ENCODE results near the gene ZP2.

The ZP2 gene

DNA sequence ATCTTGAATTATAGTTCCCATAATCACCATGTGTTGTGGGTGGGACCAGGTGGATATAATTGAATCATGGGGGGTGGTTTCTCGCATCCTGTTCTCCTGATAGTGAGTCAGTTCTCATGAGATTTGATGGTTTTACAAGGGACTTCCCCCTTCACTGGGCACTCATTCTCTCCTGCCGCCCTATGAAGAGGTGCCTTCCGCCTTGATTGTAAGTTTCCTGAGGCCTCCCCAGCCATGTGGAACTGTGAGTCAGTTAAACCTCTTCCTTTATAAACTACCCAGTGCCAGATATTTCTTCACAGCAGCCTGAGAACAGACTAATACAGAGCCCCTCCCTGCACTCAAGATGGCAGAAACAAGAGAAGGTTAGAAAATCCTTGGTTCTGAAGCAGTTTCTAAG lies 26.5 kb downstream of the ZP2 start:
- ATAC-seq, result no peak

DNA sequence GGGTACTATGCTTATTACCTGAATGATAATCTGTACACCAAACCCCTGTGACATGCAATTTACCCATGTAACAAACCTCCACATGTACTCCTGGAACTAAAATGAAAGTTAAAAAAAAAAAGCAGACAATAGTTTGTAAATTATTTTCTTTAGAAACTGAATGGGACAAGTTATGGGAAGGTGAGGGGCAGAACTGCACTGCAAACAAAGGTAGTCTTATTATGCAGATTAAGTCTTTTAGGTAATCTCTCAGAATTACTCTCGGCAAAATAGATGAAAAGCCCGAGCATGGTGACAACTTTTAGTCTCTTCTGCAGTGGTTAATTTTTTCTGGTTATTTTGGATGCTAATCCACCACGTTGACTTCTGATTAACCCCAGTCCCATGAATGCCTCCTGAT lies 27.4 kb downstream of the ZP2 start:
- TF ChIP-seq OSR1 (CRISPR knock-in tag; IDR thresholded peaks at IDR 0.05) (no peak), ARNTL (CRISPR knock-in tag; IDR thresholded peaks at IDR 0.05; ENCODE audit: borderline replicate concordance, low read depth) (no peak), ZNF70 (CRISPR knock-in tag; IDR thresholded peaks at IDR 0.05) (no peak), CSDC2 (CRISPR knock-in tag; IDR thresholded peaks at IDR 0.05) (no peak), ZNF8 (CRISPR knock-in tag; IDR thresholded peaks at IDR 0.05) (no peak), GLIS3 (CRISPR knock-in tag; IDR thresholded peaks at IDR 0.05) (no peak), PPARA (CRISPR knock-in tag; IDR thresholded peaks at IDR 0.05; ENCODE audit: borderline replicate concordance) (no peak), SNAI2 (CRISPR knock-in tag; IDR thresholded peaks at IDR 0.05) (no peak), TCF4 (CRISPR knock-in tag; IDR thresholded peaks at IDR 0.05; ENCODE audit: borderline replicate concordance) (no peak), ZFP30 (CRISPR knock-in tag; IDR thresholded peaks at IDR 0.05) (no peak), ISL1 (CRISPR knock-in tag; IDR thresholded peaks at IDR 0.05) (no peak), TOX (CRISPR knock-in tag; IDR thresholded peaks at IDR 0.05; ENCODE audit: borderline replicate concordance) (no peak), BACH2 (CRISPR knock-in tag; IDR thresholded peaks at IDR 0.05; ENCODE audit: borderline replicate concordance) (no peak), ESRRG (CRISPR knock-in tag; IDR thresholded peaks at IDR 0.05) (no peak)
- TF ChIP-seq, protein P1, sequence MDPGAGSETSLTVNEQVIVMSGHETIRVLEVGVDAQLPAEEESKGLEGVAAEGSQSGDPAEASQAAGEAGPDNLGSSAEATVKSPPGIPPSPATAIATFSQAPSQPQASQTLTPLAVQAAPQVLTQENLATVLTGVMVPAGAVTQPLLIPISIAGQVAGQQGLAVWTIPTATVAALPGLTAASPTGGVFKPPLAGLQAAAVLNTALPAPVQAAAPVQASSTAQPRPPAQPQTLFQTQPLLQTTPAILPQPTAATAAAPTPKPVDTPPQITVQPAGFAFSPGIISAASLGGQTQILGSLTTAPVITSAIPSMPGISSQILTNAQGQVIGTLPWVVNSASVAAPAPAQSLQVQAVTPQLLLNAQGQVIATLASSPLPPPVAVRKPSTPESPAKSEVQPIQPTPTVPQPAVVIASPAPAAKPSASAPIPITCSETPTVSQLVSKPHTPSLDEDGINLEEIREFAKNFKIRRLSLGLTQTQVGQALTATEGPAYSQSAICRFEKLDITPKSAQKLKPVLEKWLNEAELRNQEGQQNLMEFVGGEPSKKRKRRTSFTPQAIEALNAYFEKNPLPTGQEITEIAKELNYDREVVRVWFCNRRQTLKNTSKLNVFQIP (CRISPR knock-in tag; IDR thresholded peaks at IDR 0.05; ENCODE audit: borderline replicate concordance, low read depth), result no peak
- TF ChIP-seq, protein P2, sequence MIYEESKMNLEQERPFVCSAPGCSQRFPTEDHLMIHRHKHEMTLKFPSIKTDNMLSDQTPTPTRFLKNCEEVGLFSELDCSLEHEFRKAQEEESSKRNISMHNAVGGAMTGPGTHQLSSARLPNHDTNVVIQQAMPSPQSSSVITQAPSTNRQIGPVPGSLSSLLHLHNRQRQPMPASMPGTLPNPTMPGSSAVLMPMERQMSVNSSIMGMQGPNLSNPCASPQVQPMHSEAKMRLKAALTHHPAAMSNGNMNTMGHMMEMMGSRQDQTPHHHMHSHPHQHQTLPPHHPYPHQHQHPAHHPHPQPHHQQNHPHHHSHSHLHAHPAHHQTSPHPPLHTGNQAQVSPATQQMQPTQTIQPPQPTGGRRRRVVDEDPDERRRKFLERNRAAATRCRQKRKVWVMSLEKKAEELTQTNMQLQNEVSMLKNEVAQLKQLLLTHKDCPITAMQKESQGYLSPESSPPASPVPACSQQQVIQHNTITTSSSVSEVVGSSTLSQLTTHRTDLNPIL (CRISPR knock-in tag; IDR thresholded peaks at IDR 0.05; ENCODE audit: low read depth), result no peak
- TF ChIP-seq, protein P3, sequence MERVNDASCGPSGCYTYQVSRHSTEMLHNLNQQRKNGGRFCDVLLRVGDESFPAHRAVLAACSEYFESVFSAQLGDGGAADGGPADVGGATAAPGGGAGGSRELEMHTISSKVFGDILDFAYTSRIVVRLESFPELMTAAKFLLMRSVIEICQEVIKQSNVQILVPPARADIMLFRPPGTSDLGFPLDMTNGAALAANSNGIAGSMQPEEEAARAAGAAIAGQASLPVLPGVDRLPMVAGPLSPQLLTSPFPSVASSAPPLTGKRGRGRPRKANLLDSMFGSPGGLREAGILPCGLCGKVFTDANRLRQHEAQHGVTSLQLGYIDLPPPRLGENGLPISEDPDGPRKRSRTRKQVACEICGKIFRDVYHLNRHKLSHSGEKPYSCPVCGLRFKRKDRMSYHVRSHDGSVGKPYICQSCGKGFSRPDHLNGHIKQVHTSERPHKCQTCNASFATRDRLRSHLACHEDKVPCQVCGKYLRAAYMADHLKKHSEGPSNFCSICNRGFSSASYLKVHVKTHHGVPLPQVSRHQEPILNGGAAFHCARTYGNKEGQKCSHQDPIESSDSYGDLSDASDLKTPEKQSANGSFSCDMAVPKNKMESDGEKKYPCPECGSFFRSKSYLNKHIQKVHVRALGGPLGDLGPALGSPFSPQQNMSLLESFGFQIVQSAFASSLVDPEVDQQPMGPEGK (CRISPR knock-in tag; IDR thresholded peaks at IDR 0.05; ENCODE audit: borderline replicate concordance), result no peak
- TF ChIP-seq, protein P4, sequence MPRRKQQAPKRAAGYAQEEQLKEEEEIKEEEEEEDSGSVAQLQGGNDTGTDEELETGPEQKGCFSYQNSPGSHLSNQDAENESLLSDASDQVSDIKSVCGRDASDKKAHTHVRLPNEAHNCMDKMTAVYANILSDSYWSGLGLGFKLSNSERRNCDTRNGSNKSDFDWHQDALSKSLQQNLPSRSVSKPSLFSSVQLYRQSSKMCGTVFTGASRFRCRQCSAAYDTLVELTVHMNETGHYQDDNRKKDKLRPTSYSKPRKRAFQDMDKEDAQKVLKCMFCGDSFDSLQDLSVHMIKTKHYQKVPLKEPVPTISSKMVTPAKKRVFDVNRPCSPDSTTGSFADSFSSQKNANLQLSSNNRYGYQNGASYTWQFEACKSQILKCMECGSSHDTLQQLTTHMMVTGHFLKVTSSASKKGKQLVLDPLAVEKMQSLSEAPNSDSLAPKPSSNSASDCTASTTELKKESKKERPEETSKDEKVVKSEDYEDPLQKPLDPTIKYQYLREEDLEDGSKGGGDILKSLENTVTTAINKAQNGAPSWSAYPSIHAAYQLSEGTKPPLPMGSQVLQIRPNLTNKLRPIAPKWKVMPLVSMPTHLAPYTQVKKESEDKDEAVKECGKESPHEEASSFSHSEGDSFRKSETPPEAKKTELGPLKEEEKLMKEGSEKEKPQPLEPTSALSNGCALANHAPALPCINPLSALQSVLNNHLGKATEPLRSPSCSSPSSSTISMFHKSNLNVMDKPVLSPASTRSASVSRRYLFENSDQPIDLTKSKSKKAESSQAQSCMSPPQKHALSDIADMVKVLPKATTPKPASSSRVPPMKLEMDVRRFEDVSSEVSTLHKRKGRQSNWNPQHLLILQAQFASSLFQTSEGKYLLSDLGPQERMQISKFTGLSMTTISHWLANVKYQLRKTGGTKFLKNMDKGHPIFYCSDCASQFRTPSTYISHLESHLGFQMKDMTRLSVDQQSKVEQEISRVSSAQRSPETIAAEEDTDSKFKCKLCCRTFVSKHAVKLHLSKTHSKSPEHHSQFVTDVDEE (CRISPR knock-in tag; IDR thresholded peaks at IDR 0.05), result no peak
- no peak for ATAC-seq

More for the DNA sequence above, 26.5 kb downstream of the ZP2 start:
- TF ChIP-seq ARNTL (CRISPR knock-in tag; IDR thresholded peaks at IDR 0.05; ENCODE audit: borderline replicate concordance, low read depth) (no peak), ZNF565 (CRISPR knock-in tag; conservative IDR thresholded peaks at IDR 0.05; ENCODE audit: low read depth) (no peak), CSDC2 (CRISPR knock-in tag; IDR thresholded peaks at IDR 0.05) (no peak), ZFP30 (CRISPR knock-in tag; IDR thresholded peaks at IDR 0.05) (no peak), SNAI2 (CRISPR knock-in tag; IDR thresholded peaks at IDR 0.05) (no peak), ZNF70 (CRISPR knock-in tag; IDR thresholded peaks at IDR 0.05) (no peak)

DNA sequence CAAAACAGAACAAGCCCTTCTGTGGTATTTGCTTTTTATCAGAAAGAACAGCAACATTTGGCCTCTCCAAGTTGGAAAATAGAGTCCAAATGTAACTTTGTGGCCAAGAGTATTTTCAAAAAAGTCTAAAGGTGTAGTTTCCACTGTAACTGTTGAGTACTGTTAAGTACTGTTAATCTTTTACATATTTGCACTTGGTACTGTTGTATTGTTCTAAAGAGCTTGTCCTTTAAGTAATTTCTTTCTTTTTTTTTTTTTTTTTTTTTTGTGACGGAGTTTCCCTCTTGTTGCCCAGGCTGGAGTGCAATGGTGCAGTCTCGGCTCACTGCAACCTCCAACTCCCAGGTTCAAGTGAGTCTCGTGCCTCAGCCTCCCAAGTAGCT lies 31.4 kb downstream of the ZP2 start:
- ATAC-seq, result no peak
- TF ChIP-seq ZC3H10 (CRISPR knock-in tag; IDR thresholded peaks at IDR 0.05), result no peak
- no peak for TF ChIP-seq PPARA (CRISPR knock-in tag; IDR thresholded peaks at IDR 0.05; ENCODE audit: borderline replicate concordance)
- no peak for TF ChIP-seq ARNTL (CRISPR knock-in tag; IDR thresholded peaks at IDR 0.05; ENCODE audit: borderline replicate concordance, low read depth)
- TF ChIP-seq, protein P1 (CRISPR knock-in tag; IDR thresholded peaks at IDR 0.05; ENCODE audit: borderline replicate concordance, low read depth), result no peak
- no peak for TF ChIP-seq TOX (CRISPR knock-in tag; IDR thresholded peaks at IDR 0.05; ENCODE audit: borderline replicate concordance)
- no peak for TF ChIP-seq ESRRG (CRISPR knock-in tag; IDR thresholded peaks at IDR 0.05)
- no peak for TF ChIP-seq BACH2 (CRISPR knock-in tag; IDR thresholded peaks at IDR 0.05; ENCODE audit: borderline replicate concordance)
- TF ChIP-seq, protein P2 (CRISPR knock-in tag; IDR thresholded peaks at IDR 0.05; ENCODE audit: low read depth), result no peak
- TF ChIP-seq, protein P4 (CRISPR knock-in tag; IDR thresholded peaks at IDR 0.05), result no peak
- TF ChIP-seq, protein P3 (CRISPR knock-in tag; IDR thresholded peaks at IDR 0.05; ENCODE audit: borderline replicate concordance), result no peak
- TF ChIP-seq ZNF565 (CRISPR knock-in tag; conservative IDR thresholded peaks at IDR 0.05; ENCODE audit: low read depth), result no peak
- no peak for TF ChIP-seq RARB (CRISPR knock-in tag; IDR thresholded peaks at IDR 0.05)
